Keratinocyte (primary cell): ENCODE data around the gene POU2AF2.

Source experiments
- CTCF ChIP-seq, 3 experiments: IDR thresholded peaks in 1 of 3; conservative IDR thresholded peaks in 1 of 3; optimal IDR thresholded peaks in 1 of 3; 2 replicates in 2 of 3; 3 replicates in 1 of 3; pipeline versions ENCODE3 to v1.5.1; 2011; ENCODE audit warnings: low read length in 3 of 3, mild to moderate bottlenecking in 3 of 3, moderate library complexity in 2 of 3, control low read depth in 1 of 3, inconsistent platforms in 1 of 3; ENCODE audit not compliant: insufficient read depth in 2 of 3; ENCODE audit errors: extremely low read depth in 1 of 3
- EZH2 ChIP-seq: IDR thresholded peaks from one replicate; pipeline ENCODE4 v1.6.1; 2012; ENCODE audit warnings: inconsistent platforms, mild to moderate bottlenecking, low read length, moderate library complexity

- peak in 1 of 3 experiments; percentile 26 for TF ChIP-seq CTCF (optimal IDR thresholded peaks at IDR 0.05 in 1 of 3, IDR thresholded peaks at IDR 0.05 in 1 of 3, conservative IDR thresholded peaks at IDR 0.05 in 1 of 3; ENCODE audit: extremely low read depth in 1 of 3, insufficient read depth in 2 of 3, low read length in 3 of 3)
- no peak for TF ChIP-seq EZH2
Measured at GRCh38 chr11:111307472-111308108, 62.1 kb downstream of the POU2AF2 start.
